GM12801 (cell line): ENCODE results near the gene FFAR4.

Source experiments
- CTCF ChIP-seq: IDR thresholded peaks from one replicate; pipeline ENCODE4 v1.5.1; 2011; ENCODE audit warnings: control low read depth; ENCODE audit not compliant: insufficient read length; ENCODE audit errors: extremely low read depth

Gene FFAR4

GRCh38 chr10:93548376-93549071, 17.9 kb upstream of the FFAR4 start:
- no peak for TF ChIP-seq CTCF

- no peak for TF ChIP-seq CTCF
Observed at GRCh38 chr10:93550606-93551005, 15.9 kb upstream of the FFAR4 start.

GRCh38 chr10:93552780-93553179, 13.7 kb upstream of the FFAR4 start:
- TF ChIP-seq CTCF: no peak

- TF ChIP-seq CTCF: no peak
Observed at GRCh38 chr10:93553482-93554315, 12.8 kb upstream of the FFAR4 start.

GRCh38 chr10:93554316-93554663, 12.2 kb upstream of the FFAR4 start:
- no peak for TF ChIP-seq CTCF

- TF ChIP-seq CTCF: no peak
Observed at GRCh38 chr10:93554760-93555432, 11.6 kb upstream of the FFAR4 start.

GRCh38 chr10:93559490-93559889, 7.0 kb upstream of the FFAR4 start:
- TF ChIP-seq CTCF: no peak
